Measurements from ENCODE around the gene SSBP2. TPM values are rescaled to one million over a fixed set of nuclear protein-coding genes. Genes with fewer than 3 reads are reported as not detected.

The SSBP2 gene
- total and polyA plus RNA-seq, 3 experiments from 2014 or later = 9.2 to 21.8 (median 10.4) TPM

DNA sequence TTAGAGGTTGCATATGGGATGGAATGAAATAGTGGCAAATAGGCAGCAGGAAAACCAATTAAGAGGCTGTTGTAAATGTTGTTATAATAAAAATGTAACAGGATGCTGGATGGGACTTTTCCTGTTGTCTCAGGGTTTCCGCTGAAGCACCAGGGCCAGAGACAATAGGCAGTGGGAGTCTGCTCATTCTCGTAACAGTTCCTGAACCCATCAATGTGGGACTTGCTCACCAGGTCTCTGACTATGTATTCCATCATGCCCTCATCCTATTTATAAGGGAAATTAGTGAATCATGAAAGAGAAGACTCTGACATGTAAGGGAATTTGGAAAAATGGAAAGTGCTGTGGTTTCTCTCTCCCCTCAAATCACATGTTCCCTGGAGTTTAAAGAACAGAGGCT lies 23.5 kb upstream of the SSBP2 start:
- Histone ChIP-seq H3K27ac (ENCODE audit: low read depth, low read length) (no peak overlapping the region), H3K36me3 (ENCODE audit: insufficient read depth, low read length) (no peaks in the 10 kb centered on the region), H3K4me1 (ENCODE audit: insufficient read depth, low read length) (peaks cover 2% of the 10 kb centered on the region), H3K9me3 (ENCODE audit: low read length) (no peaks in the 10 kb centered on the region), H3K27me3 (ENCODE audit: insufficient read depth, low read length, poor library complexity, severe bottlenecking) (no peaks in the 10 kb centered on the region), H3K4me3 (ENCODE audit: low read length) (no peak overlapping the region)
- H3K9me3 Mint-ChIP-seq = no peaks in the 10 kb centered on the region
- no peak for DNase-seq
- H3K4me1 Mint-ChIP-seq = peaks cover 14 to 22% (median 19%) of the 10 kb centered on the region in 3 donors
- POLR2A ChIA-PET = no interaction called here
- H3K27ac Mint-ChIP-seq = no peak overlapping the region
- H3K27me3 Mint-ChIP-seq = peaks cover 4 to 9% of the 10 kb centered on the region in 2 donors
- H3K36me3 Mint-ChIP-seq = peaks cover 0 to 6% (median 1%) of the 10 kb centered on the region in 3 donors
- CTCF ChIA-PET = interaction anchor here (1.5 kb wide), 1 partner anchor 64 kb away, joined by 5 read pairs; no protein-coding TSS in a partner anchor
- H3K4me3 Mint-ChIP-seq = no peak overlapping the region

DNA sequence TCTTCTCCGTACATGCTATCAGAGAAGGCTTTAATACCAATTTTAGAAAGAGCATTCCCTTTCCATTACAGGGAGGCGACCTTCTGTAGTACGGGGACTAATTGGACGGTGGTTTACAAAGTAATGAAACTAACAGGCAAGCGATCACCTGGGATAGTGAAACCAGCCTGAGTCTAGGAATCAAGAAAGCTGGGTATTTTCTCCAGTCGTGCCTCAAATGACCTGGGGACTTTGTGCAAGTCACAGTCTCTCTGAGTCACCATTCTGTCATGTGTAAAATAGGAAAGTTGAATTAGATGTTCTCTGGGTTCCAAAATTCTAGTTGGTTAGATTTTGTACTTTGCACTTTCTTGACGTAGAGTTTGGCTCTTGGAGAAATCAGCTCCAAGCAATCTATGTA lies 22.7 kb upstream of the SSBP2 start:
- DNase-seq = no peak
- H3K27me3 ChIP-seq (ENCODE audit: insufficient read depth, low read length, poor library complexity, severe bottlenecking) = no peaks in the 10 kb centered on the region
- H3K27ac ChIP-seq (ENCODE audit: low read depth, low read length) = no peak overlapping the region
- Mint-ChIP-seq H3K27me3 (peaks cover 4 to 11% of the 10 kb centered on the region in 2 donors), H3K4me1 (peaks cover 6 to 14% (median 11%) of the 10 kb centered on the region in 3 donors), H3K36me3 (peaks cover 0 to 6% (median 1%) of the 10 kb centered on the region in 3 donors), H3K9me3 (no peaks in the 10 kb centered on the region), H3K4me3 (no peak overlapping the region), H3K27ac (no peak overlapping the region)
- ChIA-PET CTCF (interaction anchor here (1.5 kb wide), 1 partner anchor 65 kb away, joined by 5 read pairs; no protein-coding TSS in a partner anchor), POLR2A (interaction anchor here (0.6 kb wide), 1 partner anchor 69 kb away, joined by 3 read pairs; no protein-coding TSS in a partner anchor)
- H3K9me3 ChIP-seq (ENCODE audit: low read length) = no peaks in the 10 kb centered on the region
- H3K36me3 ChIP-seq (ENCODE audit: insufficient read depth, low read length) = no peaks in the 10 kb centered on the region
- no peaks in the 10 kb centered on the region for H3K4me1 ChIP-seq (ENCODE audit: insufficient read depth, low read length)
- no peak overlapping the region for H3K4me3 ChIP-seq (ENCODE audit: low read length)

DNA sequence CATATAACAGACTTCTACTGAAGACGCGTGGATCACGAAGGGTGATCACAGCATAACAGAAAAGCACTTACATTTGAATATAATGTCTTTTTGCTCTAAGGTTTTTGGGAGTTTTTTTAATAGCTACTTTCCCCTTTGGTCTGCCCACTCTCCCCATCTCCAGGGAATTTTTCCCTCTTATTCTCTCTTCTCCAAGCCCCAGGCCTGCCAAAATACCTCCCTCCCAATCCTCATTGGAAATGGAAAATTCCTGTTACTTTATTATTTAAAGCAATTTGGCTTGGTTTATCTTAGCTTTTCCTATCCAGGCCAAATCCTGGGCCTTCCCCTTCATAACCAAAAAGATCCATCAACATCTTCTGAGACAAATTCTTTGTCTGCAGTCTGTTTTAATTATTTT lies 22.3 kb upstream of the SSBP2 start:
- peaks cover 4 to 11% of the 10 kb centered on the region in 2 donors for H3K27me3 Mint-ChIP-seq
- Histone ChIP-seq H3K36me3 (ENCODE audit: insufficient read depth, low read length) (no peaks in the 10 kb centered on the region), H3K27ac (ENCODE audit: low read depth, low read length) (no peak overlapping the region), H3K4me1 (ENCODE audit: insufficient read depth, low read length) (no peaks in the 10 kb centered on the region), H3K4me3 (ENCODE audit: low read length) (no peak overlapping the region), H3K27me3 (ENCODE audit: insufficient read depth, low read length, poor library complexity, severe bottlenecking) (no peaks in the 10 kb centered on the region), H3K9me3 (ENCODE audit: low read length) (no peaks in the 10 kb centered on the region)
- no peak for DNase-seq
- H3K4me3 Mint-ChIP-seq = no peak overlapping the region
- ChIA-PET POLR2A (interaction anchor here (0.6 kb wide), 1 partner anchor 70 kb away, joined by 3 read pairs; no protein-coding TSS in a partner anchor), CTCF (interaction anchor here (1.5 kb wide), 1 partner anchor 66 kb away, joined by 5 read pairs; no protein-coding TSS in a partner anchor)
- H3K27ac Mint-ChIP-seq = no peak overlapping the region
- H3K4me1 Mint-ChIP-seq = peaks cover 2 to 10% (median 7%) of the 10 kb centered on the region in 3 donors
- H3K36me3 Mint-ChIP-seq = peaks cover 0 to 6% (median 1%) of the 10 kb centered on the region in 3 donors
- H3K9me3 Mint-ChIP-seq = no peaks in the 10 kb centered on the region

DNA sequence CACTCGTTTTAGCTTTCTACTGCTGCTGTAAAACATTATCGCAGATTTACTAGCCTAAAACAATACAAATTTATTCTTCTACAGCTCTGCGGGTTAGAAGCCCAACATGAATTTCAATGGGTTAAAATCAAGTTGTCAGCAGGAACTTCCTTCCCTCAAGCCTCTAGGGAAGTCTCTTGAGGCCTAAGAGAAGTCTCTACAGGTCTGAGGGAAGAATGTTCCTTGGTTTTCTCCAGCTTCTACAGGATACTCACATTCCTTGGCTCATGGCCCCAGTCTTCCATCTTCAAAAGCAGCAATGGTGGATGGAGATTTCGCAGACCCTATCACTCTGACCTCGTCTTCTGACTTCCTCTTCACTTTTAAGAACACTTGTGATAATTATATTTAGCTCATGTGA lies 21.6 kb upstream of the SSBP2 start:
- ChIA-PET CTCF (interaction anchor here (1.5 kb wide), 1 partner anchor 10 kb away, joined by 4 read pairs; no protein-coding TSS in a partner anchor), POLR2A (no interaction called here)
- H3K4me1 Mint-ChIP-seq = peaks cover 0 to 6% (median 2%) of the 10 kb centered on the region in 3 donors

DNA sequence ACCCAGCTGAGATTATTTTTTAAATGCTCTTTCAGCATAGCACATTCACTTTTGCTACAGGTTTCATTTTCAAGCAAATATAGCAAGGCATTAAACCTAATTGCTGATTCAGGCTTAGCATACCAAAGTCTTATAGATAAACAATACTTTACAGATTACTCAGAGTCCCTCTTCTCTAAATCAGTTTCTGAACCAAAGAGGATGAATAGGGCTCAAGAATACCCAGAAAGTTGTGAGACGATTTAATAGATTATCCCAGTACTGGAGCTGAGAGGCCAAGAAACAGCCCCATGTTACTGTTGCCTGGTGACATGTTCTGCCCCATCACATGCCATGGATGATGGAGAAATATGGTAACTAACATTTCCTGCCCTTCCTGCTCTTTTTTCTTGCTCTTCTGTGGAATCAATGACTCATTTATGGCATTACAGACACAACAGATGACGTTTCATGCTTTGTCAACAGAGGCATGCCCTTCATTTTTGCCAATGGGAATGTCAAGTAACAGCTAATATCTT lies 18.1 kb upstream of the SSBP2 start:
- no peak overlapping the region for H3K27ac ChIP-seq (ENCODE audit: low read depth, low read length)
- CTCF ChIA-PET = no interaction called here
- Mint-ChIP-seq H3K36me3 (peaks cover 0 to 6% (median 1%) of the 10 kb centered on the region in 3 donors), H3K27me3 (peaks cover 1 to 11% of the 10 kb centered on the region in 2 donors), H3K9me3 (peaks cover 0 to under 1% (median 0%) of the 10 kb centered on the region in 5 donors), H3K4me1 (no peaks in the 10 kb centered on the region), H3K27ac (no peak overlapping the region), H3K4me3 (no peak overlapping the region)
- no peak for DNase-seq
- no peaks in the 10 kb centered on the region for H3K9me3 ChIP-seq (ENCODE audit: low read length)
- POLR2A ChIA-PET = no interaction called here
- no peaks in the 10 kb centered on the region for H3K4me1 ChIP-seq (ENCODE audit: insufficient read depth, low read length)
- H3K27me3 ChIP-seq (ENCODE audit: insufficient read depth, low read length, poor library complexity, severe bottlenecking) = no peaks in the 10 kb centered on the region
- no peak overlapping the region for H3K4me3 ChIP-seq (ENCODE audit: low read length)
- no peaks in the 10 kb centered on the region for H3K36me3 ChIP-seq (ENCODE audit: insufficient read depth, low read length)

More for the DNA sequence above, 21.6 kb upstream of the SSBP2 start:
- no peaks in the 10 kb centered on the region for H3K9me3 ChIP-seq (ENCODE audit: low read length)
- no peak overlapping the region for H3K27ac Mint-ChIP-seq
- no peaks in the 10 kb centered on the region for H3K4me1 ChIP-seq (ENCODE audit: insufficient read depth, low read length)
- H3K36me3 ChIP-seq (ENCODE audit: insufficient read depth, low read length) = no peaks in the 10 kb centered on the region
- no peak overlapping the region for H3K4me3 Mint-ChIP-seq
- no peaks in the 10 kb centered on the region for H3K9me3 Mint-ChIP-seq
- H3K4me3 ChIP-seq (ENCODE audit: low read length) = no peak overlapping the region
- H3K27ac ChIP-seq (ENCODE audit: low read depth, low read length) = no peak overlapping the region
- H3K36me3 Mint-ChIP-seq = peaks cover 0 to 6% (median 1%) of the 10 kb centered on the region in 3 donors
- H3K27me3 ChIP-seq (ENCODE audit: insufficient read depth, low read length, poor library complexity, severe bottlenecking) = no peaks in the 10 kb centered on the region
- no peak for DNase-seq
- peaks cover 4 to 11% of the 10 kb centered on the region in 2 donors for H3K27me3 Mint-ChIP-seq

DNA sequence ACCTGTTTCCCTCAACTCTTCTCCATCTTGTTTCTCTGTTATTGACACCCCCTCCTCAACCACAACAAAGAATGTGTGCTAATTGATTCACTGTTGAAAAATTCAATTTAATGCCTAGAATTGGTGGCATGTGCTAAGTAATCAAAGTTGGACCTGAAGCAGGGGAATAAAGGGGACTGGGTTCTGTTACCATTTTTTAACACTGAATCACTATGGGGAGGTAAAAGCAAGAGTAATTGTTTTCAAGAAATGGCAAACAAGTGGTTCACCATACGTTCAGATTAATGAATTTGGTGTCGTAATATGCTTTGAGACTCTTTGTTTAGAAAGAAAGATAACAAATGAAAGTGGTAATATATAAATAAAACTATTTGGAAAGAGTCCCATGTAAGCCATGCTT lies 17.0 kb upstream of the SSBP2 start:
- Mint-ChIP-seq H3K27me3 (peaks cover 1 to 11% of the 10 kb centered on the region in 2 donors), H3K9me3 (peaks cover 0 to 2% (median 0%) of the 10 kb centered on the region in 5 donors), H3K4me3 (no peak overlapping the region), H3K4me1 (no peaks in the 10 kb centered on the region), H3K27ac (no peak overlapping the region), H3K36me3 (peaks cover 0 to 2% (median 1%) of the 10 kb centered on the region in 3 donors)
- Histone ChIP-seq H3K27me3 (ENCODE audit: insufficient read depth, low read length, poor library complexity, severe bottlenecking) (no peaks in the 10 kb centered on the region), H3K27ac (ENCODE audit: low read depth, low read length) (no peak overlapping the region), H3K36me3 (ENCODE audit: insufficient read depth, low read length) (no peaks in the 10 kb centered on the region), H3K4me1 (ENCODE audit: insufficient read depth, low read length) (no peaks in the 10 kb centered on the region), H3K4me3 (ENCODE audit: low read length) (no peak overlapping the region), H3K9me3 (ENCODE audit: low read length) (no peaks in the 10 kb centered on the region)
- DNase-seq = no peak
- ChIA-PET CTCF (no interaction called here), POLR2A (no interaction called here)

DNA sequence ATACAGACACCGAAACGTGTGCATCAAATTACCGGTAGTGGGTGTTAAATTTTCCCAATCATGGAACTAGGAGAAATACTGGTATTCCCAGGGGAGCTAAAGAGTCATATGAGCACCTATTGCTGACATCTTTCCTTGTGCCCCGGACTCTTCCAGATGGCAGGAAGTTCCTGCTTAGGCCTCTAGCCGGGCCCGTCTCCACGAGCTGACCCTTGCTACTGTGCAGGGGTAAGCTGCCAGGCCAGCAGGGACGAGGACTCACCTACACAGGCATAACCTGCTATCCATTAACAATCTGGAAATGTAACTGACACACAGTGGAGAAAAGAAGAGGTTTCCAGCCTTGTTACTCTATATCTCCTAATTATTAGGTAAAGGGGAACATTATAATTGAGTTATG lies 16.2 kb upstream of the SSBP2 start:
- Mint-ChIP-seq H3K36me3 (peaks cover 0 to 1% (median 0%) of the 10 kb centered on the region in 3 donors), H3K4me1 (no peaks in the 10 kb centered on the region), H3K9me3 (peaks cover 0 to 2% (median 0%) of the 10 kb centered on the region in 5 donors), H3K27me3 (peaks cover 1 to 11% of the 10 kb centered on the region in 2 donors), H3K27ac (no peak overlapping the region), H3K4me3 (no peak overlapping the region)
- DNase-seq = no peak
- POLR2A ChIA-PET = no interaction called here
- no peaks in the 10 kb centered on the region for H3K27me3 ChIP-seq (ENCODE audit: insufficient read depth, low read length, poor library complexity, severe bottlenecking)
- H3K36me3 ChIP-seq (ENCODE audit: insufficient read depth, low read length) = no peaks in the 10 kb centered on the region
- no peak overlapping the region for H3K27ac ChIP-seq (ENCODE audit: low read depth, low read length)
- H3K9me3 ChIP-seq (ENCODE audit: low read length) = no peaks in the 10 kb centered on the region
- CTCF ChIA-PET = no interaction called here
- no peaks in the 10 kb centered on the region for H3K4me1 ChIP-seq (ENCODE audit: insufficient read depth, low read length)
- H3K4me3 ChIP-seq (ENCODE audit: low read length) = no peak overlapping the region

DNA sequence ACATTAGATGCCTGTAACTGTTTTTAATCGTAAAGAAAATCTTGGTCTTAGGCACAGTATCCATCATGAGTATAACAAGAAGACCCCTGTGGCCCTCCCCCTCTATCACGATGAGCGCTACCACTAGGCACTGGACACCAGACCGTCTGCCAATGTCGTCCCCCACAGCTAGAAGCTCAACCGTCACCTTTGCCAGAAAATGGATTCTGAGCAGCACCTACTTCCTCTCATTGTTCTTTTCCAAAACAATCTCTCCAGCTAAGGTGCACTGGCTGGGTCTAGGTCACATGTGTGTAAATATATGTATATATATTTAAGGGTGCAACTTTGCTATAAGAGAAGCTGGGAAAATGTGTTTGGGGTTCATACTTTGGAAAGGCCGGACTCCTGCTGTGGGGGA lies 15.7 kb upstream of the SSBP2 start:
- Mint-ChIP-seq H3K36me3 (peaks cover 0 to 1% (median 0%) of the 10 kb centered on the region in 3 donors), H3K27ac (no peak overlapping the region), H3K4me3 (no peak overlapping the region), H3K9me3 (peaks cover 0 to 2% (median 0%) of the 10 kb centered on the region in 5 donors), H3K27me3 (peaks cover 1 to 11% of the 10 kb centered on the region in 2 donors), H3K4me1 (no peaks in the 10 kb centered on the region)
- H3K27me3 ChIP-seq (ENCODE audit: insufficient read depth, low read length, poor library complexity, severe bottlenecking) = no peaks in the 10 kb centered on the region
- no peak overlapping the region for H3K4me3 ChIP-seq (ENCODE audit: low read length)
- no peak overlapping the region for H3K27ac ChIP-seq (ENCODE audit: low read depth, low read length)
- H3K4me1 ChIP-seq (ENCODE audit: insufficient read depth, low read length) = no peaks in the 10 kb centered on the region
- CTCF ChIA-PET = no interaction called here
- no peaks in the 10 kb centered on the region for H3K9me3 ChIP-seq (ENCODE audit: low read length)
- no peak for DNase-seq
- no peaks in the 10 kb centered on the region for H3K36me3 ChIP-seq (ENCODE audit: insufficient read depth, low read length)
- POLR2A ChIA-PET = no interaction called here

Measured in CD8-positive, alpha-beta memory T cell (primary cell).